GM19099 (cell line): ENCODE measurements around the gene BPIFB2.

Experiments
- POLR2A ChIP-seq: IDR thresholded peaks from 3 replicates; pipeline ENCODE4 v1.6.1; 2011; ENCODE audit warnings: low read depth; ENCODE audit not compliant: insufficient read length; ENCODE audit errors: extremely low read depth

The BPIFB2 gene

GRCh38 chr20:32980131-32980941 is 27.2 kb upstream of the BPIFB2 start:
- TF ChIP-seq POLR2A: no peak

- no peak for TF ChIP-seq POLR2A
Observed at GRCh38 chr20:32980990-32981389, 26.5 kb upstream of the BPIFB2 start.

GRCh38 chr20:32982617-32983458 is 24.7 kb upstream of the BPIFB2 start:
- TF ChIP-seq POLR2A: no peak

GRCh38 chr20:32983459-32984112 is 23.9 kb upstream of the BPIFB2 start:
- no peak for TF ChIP-seq POLR2A

- no peak for TF ChIP-seq POLR2A
Observed at GRCh38 chr20:32984196-32984595, 23.3 kb upstream of the BPIFB2 start.

- TF ChIP-seq POLR2A: no peak
Observed at GRCh38 chr20:32984631-32985354, 22.7 kb upstream of the BPIFB2 start.

GRCh38 chr20:32985596-32985995 is 21.9 kb upstream of the BPIFB2 start:
- no peak for TF ChIP-seq POLR2A

GRCh38 chr20:32986331-32986966 is 21.1 kb upstream of the BPIFB2 start:
- no peak for TF ChIP-seq POLR2A

GRCh38 chr20:32987044-32987825 is 20.3 kb upstream of the BPIFB2 start:
- TF ChIP-seq POLR2A: no peak

- no peak for TF ChIP-seq POLR2A
Observed at GRCh38 chr20:32988008-32988407, 19.5 kb upstream of the BPIFB2 start.

- TF ChIP-seq POLR2A: no peak
Observed at GRCh38 chr20:32989507-32990283, 17.8 kb upstream of the BPIFB2 start.

GRCh38 chr20:32990426-32990825 is 17.1 kb upstream of the BPIFB2 start:
- TF ChIP-seq POLR2A: no peak

GRCh38 chr20:32991383-32991782 is 16.1 kb upstream of the BPIFB2 start:
- no peak for TF ChIP-seq POLR2A
